Measurements from ENCODE around the gene ADGRL1.
A peak's percentile ranks its signal among the peaks of the same experiment; 100 is the strongest.
"Not testable (repeated sequence)": the region's sequence is repeated elsewhere in the genome, so short reads cannot be mapped to it uniquely, and the experiment has no call there.

ADGRL1 gene

GRCh38 chr19:14205452-14206287 lies at the start of gene ADGRL1:
ADGRL1 (minus strand) TSS chr19:14206169; CDS start chr19:14183602, 22,567 bp downstream.
- DNase-seq: not testable (repeated sequence)

GRCh38 chr19:14255316-14255715 lies 49.3 kb upstream of the ADGRL1 start:
- DNase-seq: not testable (repeated sequence)

GRCh38 chr19:14253822-14254599 lies 48.0 kb upstream of the ADGRL1 start:
- not testable (repeated sequence) for DNase-seq

GRCh38 chr19:14252136-14252535 lies 46.2 kb upstream of the ADGRL1 start:
- DNase-seq: not testable (repeated sequence)

GRCh38 chr19:14250870-14251269 lies 44.9 kb upstream of the ADGRL1 start:
- DNase-seq: no peak

- not testable (repeated sequence) for DNase-seq
Observed at GRCh38 chr19:14250315-14250714, 44.3 kb upstream of the ADGRL1 start.

- not testable (repeated sequence) for DNase-seq
Observed at GRCh38 chr19:14249891-14250290, 43.9 kb upstream of the ADGRL1 start.

- DNase-seq: peak; percentile 25 to 51
Observed at GRCh38 chr19:14249012-14249754, 43.2 kb upstream of the ADGRL1 start.

GRCh38 chr19:14248578-14249011 lies 42.6 kb upstream of the ADGRL1 start:
- peak; percentile 31 to 53 for DNase-seq

GRCh38 chr19:14247548-14248471 lies 41.8 kb upstream of the ADGRL1 start:
- DNase-seq: not testable (repeated sequence)

GRCh38 chr19:14247205-14247547 lies 41.2 kb upstream of the ADGRL1 start:
- DNase-seq: not testable (repeated sequence)

GRCh38 chr19:14244393-14244792 lies 38.4 kb upstream of the ADGRL1 start:
- not testable (repeated sequence) for DNase-seq

GRCh38 chr19:14243718-14244117 lies 37.7 kb upstream of the ADGRL1 start:
- not testable (repeated sequence) for DNase-seq

- DNase-seq: no peak
Observed at GRCh38 chr19:14237014-14237941, 31.3 kb upstream of the ADGRL1 start.

- not testable (repeated sequence) for DNase-seq
Observed at GRCh38 chr19:14232945-14233344, 27.0 kb upstream of the ADGRL1 start.

GRCh38 chr19:14228446-14229071 lies 22.6 kb upstream of the ADGRL1 start:
- DNase-seq: not testable (repeated sequence)

GRCh38 chr19:14226498-14226897 lies 20.5 kb upstream of the ADGRL1 start:
- DNase-seq: not testable (repeated sequence)

- no peak for DNase-seq
Observed at GRCh38 chr19:14222886-14223285, 16.9 kb upstream of the ADGRL1 start.

- not testable (repeated sequence) for DNase-seq
Observed at GRCh38 chr19:14221345-14221744, 15.4 kb upstream of the ADGRL1 start.

Measured in hippocampal formation (tissue), 2 donors.